ENCODE measurements around the gene ABRACL. TPM values are rescaled to one million over a fixed set of nuclear protein-coding genes. Genes with fewer than 3 reads are reported as not detected.

ABRACL gene
- total and polyA plus RNA-seq, 2 donors (not counting 3 experiments of a cell fraction or from before 2014, with no cell fraction given) = 54.4 to 87.4 TPM

DNA sequence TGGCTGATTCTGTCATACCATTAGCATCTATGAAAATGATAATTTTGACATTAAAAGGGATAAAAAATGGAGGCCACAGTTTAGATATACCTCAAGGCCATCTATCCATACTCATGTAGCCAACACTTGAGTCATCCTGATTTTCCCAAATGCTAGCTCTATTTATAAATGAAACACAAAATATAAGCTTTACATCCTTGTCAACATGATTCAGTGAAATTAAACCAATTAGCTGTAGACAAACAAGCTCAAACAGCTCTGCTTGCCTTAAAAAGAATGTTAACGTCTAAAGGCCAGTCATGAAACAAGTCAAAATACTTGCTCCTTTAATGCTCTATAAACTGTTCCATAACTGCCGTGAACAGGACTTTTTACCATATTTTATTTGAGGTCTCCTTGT, 40.3 kb downstream of the ABRACL start:
- dilution Hi-C loops (cut with MboI; ENCODE audit: extremely low pct_ligation_motif_present, low sequenced_read_pairs) (no loop called here), intact Hi-C loops (cut with micrococcal nuclease) (no loop called here)
- H3K4me1 ChIP-seq (ENCODE audit: control insufficient read depth, extremely low read depth, insufficient read depth, low read length) = no peaks in the 10 kb centered on the region
- ChIA-PET POLR2A (no interaction called here), CTCF (no interaction called here)
- BruUV-seq (replicated peaks) = no TSS peak
- H3K9ac ChIP-seq (replicated peaks; ENCODE audit: extremely low read depth, insufficient read depth, low read length) = no peak overlapping the region
- H2AFZ ChIP-seq (ENCODE audit: low read depth, low read length) = no peak overlapping the region
- DNase-seq (ENCODE audit: low read depth, low spot score) = no peak
- no peaks in the 10 kb centered on the region for H3K36me3 ChIP-seq (ENCODE audit: control insufficient read depth in 2 of 2, extremely low read depth in 1 of 2, insufficient read depth in 2 of 2, low read length in 2 of 2)
- no peak overlapping the region for H3K4me2 ChIP-seq (ENCODE audit: insufficient read depth, low read length)
- TF ChIP-seq JUN (IDR thresholded peaks at IDR 0.05; ENCODE audit: borderline replicate concordance, insufficient read depth, insufficient read length, low read depth) = no peak
- no peak for TF ChIP-seq POLR2A (IDR thresholded peaks at IDR 0.05; ENCODE audit: low read depth, low read length)
- TF ChIP-seq CTCF (IDR thresholded peaks at IDR 0.05; ENCODE audit: extremely low read depth in 1 of 2, insufficient read depth in 1 of 2, low read depth in 1 of 2, low read length in 2 of 2) = no peak
- no peak for TF ChIP-seq GATA2 (IDR thresholded peaks at IDR 0.05; ENCODE audit: insufficient read depth, insufficient read length, low read depth, low read length)
- TF ChIP-seq EZH2 (IDR thresholded peaks at IDR 0.05; ENCODE audit: borderline replicate concordance, low read depth, low read length, severe bottlenecking) = no peak
- TF ChIP-seq FOS (IDR thresholded peaks at IDR 0.05; ENCODE audit: borderline replicate concordance, insufficient read depth, low read length) = no peak
- TF ChIP-seq MYC (IDR thresholded peaks at IDR 0.05; ENCODE audit: low read depth, low read length) = no peak
- no peak for TF ChIP-seq POLR2AphosphoS5 (IDR thresholded peaks at IDR 0.05; ENCODE audit: insufficient read depth, low read depth, low read length)
- TF ChIP-seq, protein P1, sequence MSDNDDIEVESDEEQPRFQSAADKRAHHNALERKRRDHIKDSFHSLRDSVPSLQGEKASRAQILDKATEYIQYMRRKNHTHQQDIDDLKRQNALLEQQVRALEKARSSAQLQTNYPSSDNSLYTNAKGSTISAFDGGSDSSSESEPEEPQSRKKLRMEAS (IDR thresholded peaks at IDR 0.05; ENCODE audit: insufficient read depth, insufficient read length) = no peak
- H4K20me1 ChIP-seq (replicated peaks; ENCODE audit: control insufficient read depth, extremely low read depth, insufficient read depth, low read length) = no peaks in the 10 kb centered on the region
- no peaks in the 10 kb centered on the region for H3K79me2 ChIP-seq (ENCODE audit: control insufficient read depth, insufficient read depth, low read length)
- H3K9me3 ChIP-seq (replicated peaks; ENCODE audit: control insufficient read depth, insufficient read depth, low read length) = no peaks in the 10 kb centered on the region
- H3K27me3 ChIP-seq (ENCODE audit: control insufficient read depth in 2 of 2, insufficient read depth in 2 of 2, low read length in 2 of 2) = no peaks in the 10 kb centered on the region
- H3K27ac ChIP-seq (ENCODE audit: insufficient read depth, low read depth, low read length) = no peak overlapping the region
- FAIRE-seq = no peak
- no peaks in the 10 kb centered on the region for H3K9me1 ChIP-seq (replicated peaks; ENCODE audit: control insufficient read depth, extremely low read depth, insufficient read depth, low read length)
- H3K4me3 ChIP-seq (replicated peaks in 1 of 3; ENCODE audit: insufficient read depth in 1 of 3, low read depth in 1 of 3, low read length in 3 of 3) = no peak overlapping the region
